Astrocyte (in vitro differentiated cells and primary cell): ENCODE data around the gene INPP5A. TPM values are rescaled to one million over a fixed set of nuclear protein-coding genes. Genes with fewer than 3 reads are reported as not detected.
"Not testable (repeated sequence)": the region's sequence is repeated elsewhere in the genome, so short reads cannot be mapped to it uniquely, and the experiment has no call there.

ENCODE experiments used
- DNase-seq: peaks from one replicate; pipeline ENCODE4 v3.0.0-alpha.2; 2010; ENCODE audit warnings: low read depth
- FAIRE-seq: peaks from 2 replicates; lab custom pipeline; 2011; peaks lifted over from hg19 to GRCh38; lab: Jason Lieb, UNC
- H2AFZ ChIP-seq: 2 replicates; pipeline ENCODE4 v1.6.0; 2012; ENCODE audit warnings: low read depth, low read length, inconsistent platforms
- H3K27ac ChIP-seq: 2 replicates; pipeline ENCODE4 v1.5.1; 2011; ENCODE audit warnings: low read depth, low read length, inconsistent platforms
- H3K27me3 ChIP-seq: 2 replicates; pipeline ENCODE4 v1.6.0; 2011; ENCODE audit warnings: low read length, inconsistent platforms; ENCODE audit not compliant: insufficient read depth
- H3K36me3 ChIP-seq: 2 replicates; pipeline ENCODE4 v1.5.1; 2011; ENCODE audit warnings: low read length, inconsistent platforms; ENCODE audit not compliant: insufficient read depth
- H3K4me1 ChIP-seq: 2 replicates; pipeline ENCODE4 v1.5.1; 2011; ENCODE audit warnings: low read length, inconsistent platforms; ENCODE audit not compliant: insufficient read depth
- H3K4me2 ChIP-seq: 2 replicates; pipeline ENCODE4 v1.6.0; 2012; ENCODE audit warnings: low read length, inconsistent platforms
- H3K4me3 ChIP-seq: 2 replicates; pipeline ENCODE4 v1.5.1; 2011; ENCODE audit warnings: low read depth, mild to moderate bottlenecking, low read length, inconsistent platforms; ENCODE audit not compliant: insufficient read depth
- H3K79me2 ChIP-seq: 2 replicates; pipeline ENCODE4 v1.6.0; 2012; ENCODE audit warnings: mild to moderate bottlenecking, low read length, inconsistent platforms; ENCODE audit not compliant: insufficient read depth
- H3K9ac ChIP-seq: 2 replicates; pipeline ENCODE4 v1.6.0; 2012; ENCODE audit warnings: mild to moderate bottlenecking, low read length, inconsistent platforms
- H3K9me3 ChIP-seq: 2 replicates; pipeline ENCODE4 v1.5.1; 2012; ENCODE audit warnings: low read depth, mild to moderate bottlenecking, low read length, inconsistent platforms; ENCODE audit not compliant: insufficient read depth
- H4K20me1 ChIP-seq: 2 replicates; pipeline ENCODE4 v1.6.0; 2012; ENCODE audit warnings: low read length, inconsistent platforms; ENCODE audit not compliant: insufficient read depth
- H3K27ac Mint-ChIP-seq: one replicate; pipeline ENCODE4 v1.8.0; 2021; ENCODE audit warnings: mild to moderate bottlenecking, mixed read lengths; ENCODE audit not compliant: unreplicated experiment
- H3K27me3 Mint-ChIP-seq: one replicate; pipeline ENCODE4 v1.8.0; 2021; ENCODE audit warnings: low read depth, mixed read lengths; ENCODE audit not compliant: unreplicated experiment
- H3K36me3 Mint-ChIP-seq: one replicate; pipeline ENCODE4 v1.8.0; 2021; ENCODE audit warnings: low read depth, mixed read lengths; ENCODE audit not compliant: unreplicated experiment
- H3K4me1 Mint-ChIP-seq: one replicate; pipeline ENCODE4 v1.8.0; 2021; ENCODE audit warnings: low read depth, mixed read lengths; ENCODE audit not compliant: unreplicated experiment
- H3K4me3 Mint-ChIP-seq: one replicate; pipeline ENCODE4 v1.8.0; 2021; ENCODE audit warnings: mild to moderate bottlenecking, moderate library complexity, mixed read lengths; ENCODE audit not compliant: unreplicated experiment
- H3K9me3 Mint-ChIP-seq: one replicate; pipeline ENCODE4 v1.8.0; 2021; ENCODE audit warnings: mild to moderate bottlenecking, mixed read lengths; ENCODE audit not compliant: unreplicated experiment
- EZH2 ChIP-seq: IDR thresholded peaks from 2 replicates; pipeline ENCODE4 v1.6.1; 2012; ENCODE audit warnings: mild to moderate bottlenecking, low read length, inconsistent platforms; ENCODE audit not compliant: insufficient read depth
- total RNA-seq: library from RNA; stranded (reverse); gene quantifications from 2 replicates; pipeline ENCODE4 v1.2.1, GENCODE V29; 2021
- TF ChIP-seq, protein P1 (sequence below): IDR thresholded peaks from 2 replicates; pipeline ENCODE4 v1.5.1; 2011; ENCODE audit warnings: low read depth, mild to moderate bottlenecking, inconsistent platforms, low read length, moderate library complexity; ENCODE audit not compliant: insufficient read depth

INPP5A gene
- total RNA-seq, 1 donor from 2014 or later = 39.1 TPM

DNA sequence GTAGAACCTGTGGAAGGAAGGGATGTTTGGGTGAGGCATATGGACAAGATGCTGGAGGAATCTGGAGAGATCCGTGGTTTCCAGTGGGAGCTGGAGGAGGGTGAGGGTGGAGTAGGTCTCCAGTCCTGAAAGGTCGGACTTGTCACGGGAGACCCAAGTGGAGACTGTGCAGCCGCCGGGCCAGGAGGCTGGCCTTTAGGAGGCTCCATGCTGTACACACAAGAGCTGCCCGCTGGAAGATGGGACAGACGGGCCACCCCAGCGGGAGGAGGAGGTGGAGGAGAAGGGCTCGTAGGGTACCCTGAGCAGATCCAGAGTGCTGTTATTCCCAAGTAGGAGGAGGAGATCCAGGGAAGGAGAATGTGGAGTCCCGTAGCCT is 141.6 kb downstream of the INPP5A start:
- Mint-ChIP-seq H3K4me3 (no peak overlapping the region), H3K27ac (no peak overlapping the region), H3K27me3 (no peaks in the 10 kb centered on the region), H3K4me1 (peaks cover under 1% of the 10 kb centered on the region), H3K36me3 (peaks cover 17% of the 10 kb centered on the region), H3K9me3 (no peaks in the 10 kb centered on the region)
- Histone ChIP-seq H4K20me1 (peaks cover 39% of the 10 kb centered on the region), H3K27me3 (no peaks in the 10 kb centered on the region), H3K36me3 (no peaks in the 10 kb centered on the region), H3K4me2 (no peak overlapping the region), H3K9me3 (no peaks in the 10 kb centered on the region), H3K4me1 (peaks cover 10% of the 10 kb centered on the region), H3K4me3 (no peak overlapping the region), H2AFZ (no peak overlapping the region), H3K9ac (no peak overlapping the region), H3K79me2 (peaks cover 36% of the 10 kb centered on the region), H3K27ac (no peak overlapping the region)
- no peak for TF ChIP-seq EZH2
- TF ChIP-seq, protein P1, sequence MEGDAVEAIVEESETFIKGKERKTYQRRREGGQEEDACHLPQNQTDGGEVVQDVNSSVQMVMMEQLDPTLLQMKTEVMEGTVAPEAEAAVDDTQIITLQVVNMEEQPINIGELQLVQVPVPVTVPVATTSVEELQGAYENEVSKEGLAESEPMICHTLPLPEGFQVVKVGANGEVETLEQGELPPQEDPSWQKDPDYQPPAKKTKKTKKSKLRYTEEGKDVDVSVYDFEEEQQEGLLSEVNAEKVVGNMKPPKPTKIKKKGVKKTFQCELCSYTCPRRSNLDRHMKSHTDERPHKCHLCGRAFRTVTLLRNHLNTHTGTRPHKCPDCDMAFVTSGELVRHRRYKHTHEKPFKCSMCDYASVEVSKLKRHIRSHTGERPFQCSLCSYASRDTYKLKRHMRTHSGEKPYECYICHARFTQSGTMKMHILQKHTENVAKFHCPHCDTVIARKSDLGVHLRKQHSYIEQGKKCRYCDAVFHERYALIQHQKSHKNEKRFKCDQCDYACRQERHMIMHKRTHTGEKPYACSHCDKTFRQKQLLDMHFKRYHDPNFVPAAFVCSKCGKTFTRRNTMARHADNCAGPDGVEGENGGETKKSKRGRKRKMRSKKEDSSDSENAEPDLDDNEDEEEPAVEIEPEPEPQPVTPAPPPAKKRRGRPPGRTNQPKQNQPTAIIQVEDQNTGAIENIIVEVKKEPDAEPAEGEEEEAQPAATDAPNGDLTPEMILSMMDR = no peak
- DNase-seq (no peak), FAIRE-seq (no peak)

GRCh38 chr10:132679640-132680039 is 142.1 kb downstream of the INPP5A start:
- FAIRE-seq = no peak
- no peak overlapping the region for H3K4me2 ChIP-seq
- no peak overlapping the region for H2AFZ ChIP-seq
- TF ChIP-seq, protein P1 = no peak
- TF ChIP-seq EZH2 = no peak
- no peaks in the 10 kb centered on the region for H3K9me3 Mint-ChIP-seq
- no peaks in the 10 kb centered on the region for H3K36me3 ChIP-seq
- H4K20me1 ChIP-seq = peaks cover 44% of the 10 kb centered on the region
- no peak overlapping the region for H3K4me3 ChIP-seq
- H3K79me2 ChIP-seq = peaks cover 36% of the 10 kb centered on the region
- DNase-seq = no peak
- H3K27ac ChIP-seq = no peak overlapping the region
- H3K4me1 ChIP-seq = peaks cover 15% of the 10 kb centered on the region
- H3K9ac ChIP-seq = no peak overlapping the region
- peaks cover 5% of the 10 kb centered on the region for H3K4me1 Mint-ChIP-seq
- H3K27me3 Mint-ChIP-seq = no peaks in the 10 kb centered on the region
- peaks cover 13% of the 10 kb centered on the region for H3K36me3 Mint-ChIP-seq
- H3K9me3 ChIP-seq = no peaks in the 10 kb centered on the region
- H3K27me3 ChIP-seq = no peaks in the 10 kb centered on the region
- H3K27ac Mint-ChIP-seq = no peak overlapping the region
- no peak overlapping the region for H3K4me3 Mint-ChIP-seq

DNA sequence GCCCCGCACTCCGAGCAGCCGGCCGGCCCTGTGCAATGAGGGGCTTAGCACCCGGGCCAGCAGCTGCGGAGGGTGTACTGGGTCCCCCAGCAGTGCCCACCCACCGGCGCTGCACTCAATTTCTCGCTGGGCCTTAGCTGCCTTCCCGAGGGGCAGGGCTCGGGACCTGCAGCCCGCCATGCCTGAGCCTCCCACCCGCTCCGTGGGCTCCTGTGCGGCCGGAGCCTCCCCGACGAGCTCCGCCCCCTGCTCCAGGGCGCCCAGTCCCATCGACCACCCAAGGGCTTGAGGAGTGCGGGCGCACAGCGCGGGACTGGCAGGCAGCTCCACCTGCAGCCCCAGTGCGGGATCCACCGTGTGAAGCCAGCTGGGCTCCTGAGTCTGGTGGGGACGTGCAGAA is 143.2 kb downstream of the INPP5A start:
- not testable (repeated sequence) for FAIRE-seq, H3K27ac ChIP-seq, H3K27me3 Mint-ChIP-seq, H3K27ac Mint-ChIP-seq, H3K4me2 ChIP-seq, H3K4me1 Mint-ChIP-seq, H3K27me3 ChIP-seq, H3K9me3 ChIP-seq, H3K4me3 Mint-ChIP-seq, H3K36me3 ChIP-seq, H3K36me3 Mint-ChIP-seq, H3K9me3 Mint-ChIP-seq, DNase-seq, H2AFZ ChIP-seq, H3K9ac ChIP-seq, H3K4me3 ChIP-seq
- H3K79me2 ChIP-seq = peaks cover 36% of the 10 kb centered on the region
- peaks cover 51% of the 10 kb centered on the region for H4K20me1 ChIP-seq
- H3K4me1 ChIP-seq = peaks cover 26% of the 10 kb centered on the region
